Common myeloid progenitor, CD34-positive (primary cell): Measurements from ENCODE around the gene LGALSL.

Source experiments
- CTCF ChIA-PET: fragments of 350-600 bp; sonication (Branson Sonifier 250); formaldehyde crosslinking; loops from one replicate; lab custom pipeline; 2021; ENCODE audit warnings: antibody characterized with exemption; lab: Charles Lee
- POLR2A ChIA-PET: fragments of 350-600 bp; sonication (Branson Sonifier 250); formaldehyde crosslinking; loops from one replicate; lab custom pipeline; 2021; ENCODE audit warnings: antibody characterized with exemption; lab: Charles Lee
- DNase-seq, 3 donors: peaks; one replicate each; pipeline versions ENCODE4 v3.0.0 to v3.0.0-alpha.2; 2013
- H3K27ac ChIP-seq, 2 experiments: 1 replicate in 1 of 2; 2 replicates in 1 of 2; pipeline ENCODE4 v1.7.0; 2013; ENCODE audit warnings: inconsistent platforms in 2 of 2, low read length in 2 of 2, mild to moderate bottlenecking in 2 of 2, low read depth in 1 of 2, moderate library complexity in 1 of 2; ENCODE audit not compliant: severe bottlenecking in 2 of 2, insufficient read depth in 1 of 2, poor library complexity in 1 of 2
- H3K27me3 ChIP-seq, 5 experiments: replicated peaks in 2 of 5; 1 replicate in 3 of 5; 2 replicates in 2 of 5; pipeline versions ENCODE4 v1.6.1 to v1.7.0; 2013; ENCODE audit warnings: low read length in 4 of 5, mild to moderate bottlenecking in 2 of 5, moderate library complexity in 2 of 5, inconsistent platforms in 1 of 5; ENCODE audit not compliant: insufficient read depth in 5 of 5, control insufficient read depth in 4 of 5
- H3K36me3 ChIP-seq, 4 experiments: 1 replicate in 2 of 4; 2 replicates in 2 of 4; pipeline versions ENCODE4 v1.6.1 to v1.7.0; 2013; ENCODE audit warnings: low read length in 3 of 4, control low read depth in 1 of 4, mild to moderate bottlenecking in 1 of 4; ENCODE audit not compliant: control insufficient read depth in 4 of 4, insufficient read depth in 4 of 4
- H3K4me1 ChIP-seq, 4 experiments: 1 replicate in 3 of 4; 2 replicates in 1 of 4; pipeline versions ENCODE4 v1.6.1 to v1.7.1; 2013; ENCODE audit warnings: low read length in 3 of 4, mild to moderate bottlenecking in 3 of 4, control low read depth in 1 of 4, inconsistent platforms in 1 of 4, moderate library complexity in 1 of 4; ENCODE audit not compliant: control insufficient read depth in 4 of 4, insufficient read depth in 4 of 4; ENCODE audit errors: control extremely low read depth in 1 of 4
- H3K4me3 ChIP-seq, 7 experiments: 1 replicate in 4 of 7; 2 replicates in 3 of 7; pipeline versions ENCODE4 v1.5.1 to v1.7.0; 2013; ENCODE audit warnings: mild to moderate bottlenecking in 7 of 7, low read length in 6 of 7, moderate library complexity in 6 of 7, inconsistent platforms in 2 of 7, low read depth in 2 of 7, control low read depth in 1 of 7; ENCODE audit not compliant: insufficient read depth in 4 of 7, control insufficient read depth in 1 of 7; ENCODE audit errors: extremely low read depth in 1 of 7
- H3K9me3 ChIP-seq, 5 experiments: 1 replicate in 4 of 5; 2 replicates in 1 of 5; pipeline versions ENCODE4 v1.6.1 to v1.7.1; 2013; ENCODE audit warnings: low read length in 4 of 5, mild to moderate bottlenecking in 2 of 5, inconsistent platforms in 1 of 5, low read depth in 1 of 5, moderate library complexity in 1 of 5; ENCODE audit not compliant: control insufficient read depth in 4 of 5, insufficient read depth in 2 of 5; ENCODE audit errors: control extremely low read depth in 1 of 5
- WGBS: methylation state at CpG from one replicate; pipeline ENCODE4 v1.1.5; 2013; ENCODE audit not compliant: insufficient coverage; 5-methylcytosine and 5-hydroxymethylcytosine counted together

LGALSL gene

GRCh38 chr2:64492272-64492671 is 38.3 kb downstream of the LGALSL start:
- CTCF ChIA-PET = interaction anchor here (1.2 kb wide), 1 partner anchor 161 kb away, joined by 8 read pairs; no protein-coding TSS in a partner anchor
- H3K27ac ChIP-seq = no peak overlapping the region
- no CpG with 5 or more reads among the region's 3 CpGs for WGBS

DNA sequence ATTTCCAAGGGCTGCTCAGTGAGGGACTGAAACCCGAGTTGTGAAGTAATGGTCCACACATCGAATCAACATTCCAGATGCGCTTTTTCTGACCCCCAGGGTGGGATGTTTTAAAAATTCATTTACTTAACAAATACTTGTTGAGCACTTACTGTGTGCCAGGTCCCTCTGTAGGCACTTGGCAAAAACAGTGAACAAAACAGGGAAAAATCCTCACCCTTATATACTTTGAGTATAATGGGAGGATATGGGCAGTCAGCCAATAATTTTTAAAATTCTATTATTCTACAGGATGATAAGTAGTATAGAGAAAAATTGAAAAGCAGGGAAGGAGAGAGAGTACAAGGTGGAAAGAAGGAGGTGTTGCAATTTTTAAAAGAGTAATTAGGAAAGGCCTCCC is 38.9 kb downstream of the LGALSL start:
- Histone ChIP-seq H3K4me1 (peaks cover 3 to 8% (median 5%) of the 10 kb centered on the region in 4 experiments), H3K36me3 (no peaks in the 10 kb centered on the region), H3K9me3 (no peaks in the 10 kb centered on the region), H3K27me3 (peaks cover 0 to 21% (median 9%) of the 10 kb centered on the region in 5 experiments), H3K4me3 (no peak overlapping the region), H3K27ac (no peak overlapping the region)
- CTCF ChIA-PET = interaction anchor here (1.3 to 1.4 kb wide), 2 partner anchors 12 to 162 kb away, joined by 6 to 7 read pairs; no protein-coding TSS in a partner anchor
- WGBS = 83% methylated on average over 1 of the region's 3 CpGs
- DNase-seq = no peak
- POLR2A ChIA-PET = no interaction called here

More at GRCh38 chr2:64492272-64492671, 38.3 kb downstream of the LGALSL start:
- H3K4me1 ChIP-seq = peaks cover 3 to 8% (median 5%) of the 10 kb centered on the region in 4 experiments
- POLR2A ChIA-PET = no interaction called here
- peaks cover 0 to 21% (median 9%) of the 10 kb centered on the region in 5 experiments for H3K27me3 ChIP-seq
- H3K9me3 ChIP-seq = no peaks in the 10 kb centered on the region
- DNase-seq = no peak
- H3K36me3 ChIP-seq = no peaks in the 10 kb centered on the region
- no peak overlapping the region for H3K4me3 ChIP-seq

- Histone ChIP-seq H3K4me1 (peaks cover 3 to 8% (median 5%) of the 10 kb centered on the region in 4 experiments), H3K4me3 (no peak overlapping the region), H3K36me3 (no peaks in the 10 kb centered on the region), H3K27ac (no peak overlapping the region), H3K9me3 (no peaks in the 10 kb centered on the region), H3K27me3 (peaks cover 0 to 25% (median 9%) of the 10 kb centered on the region in 5 experiments)
- DNase-seq = no peak
- ChIA-PET CTCF (interaction anchor here (0.8 to 1.9 kb wide), 4 partner anchors 11 to 165 kb away, joined by 5 to 7 read pairs (median 6); no protein-coding TSS in a partner anchor), POLR2A (no interaction called here)
- 100% methylated on average over 2 of the region's 4 CpGs for WGBS
Observed at GRCh38 chr2:64493788-64494187, 39.8 kb downstream of the LGALSL start.

DNA sequence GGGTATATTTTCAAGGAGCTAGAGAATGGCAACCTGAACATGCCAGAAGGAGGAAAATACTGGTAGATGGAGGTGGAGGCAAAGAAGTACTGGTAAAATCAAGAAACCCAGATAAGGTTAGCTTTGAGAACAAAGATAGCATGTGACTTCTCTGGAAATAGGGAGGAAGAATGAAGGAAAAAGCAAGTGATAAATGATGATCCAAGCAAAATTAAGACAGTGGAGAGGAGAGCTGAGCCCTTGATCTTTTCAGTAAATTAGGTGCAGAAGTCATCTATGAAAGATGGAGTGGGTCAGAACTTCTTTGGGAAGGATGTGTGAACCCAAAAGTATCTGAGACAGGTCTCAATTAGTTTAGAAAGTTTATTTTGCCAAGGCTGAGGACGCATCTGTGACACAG is 44.5 kb downstream of the LGALSL start:
- POLR2A ChIA-PET = no interaction called here
- 100% methylated on average over 1 of the region's 1 CpG for WGBS

DNA sequence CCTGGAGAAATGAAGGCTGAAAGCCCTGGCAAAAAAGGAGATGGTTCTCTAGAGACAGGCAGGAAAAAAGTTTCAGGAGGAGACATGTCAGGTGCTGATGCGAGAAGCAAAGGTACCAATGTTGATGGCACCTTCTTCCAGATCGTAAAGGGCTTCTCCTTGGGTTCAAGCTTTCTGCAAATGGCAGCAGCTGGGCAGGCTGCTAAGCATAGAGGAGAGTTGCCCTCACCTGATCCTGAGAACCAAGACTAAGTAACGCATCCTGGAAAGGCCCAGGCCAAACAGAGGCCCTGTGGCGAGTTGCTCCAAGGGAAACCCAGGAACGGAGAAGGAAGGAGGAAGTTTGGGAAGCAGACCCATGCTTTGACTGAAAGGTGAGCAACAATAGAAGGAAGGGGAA is 46.6 kb downstream of the LGALSL start:
- no peaks in the 10 kb centered on the region for H3K9me3 ChIP-seq
- H3K4me3 ChIP-seq = no peak overlapping the region
- CTCF ChIA-PET = interaction anchor here (4.8 kb wide), 1 partner anchor 12 kb away, joined by 23 read pairs; no protein-coding TSS in a partner anchor
- H3K27ac ChIP-seq = no peak overlapping the region
- DNase-seq = no peak
- POLR2A ChIA-PET = no interaction called here
- peaks cover 0 to 19% (median 1%) of the 10 kb centered on the region in 5 experiments for H3K27me3 ChIP-seq
- WGBS = 98% methylated on average over 5 of the region's 5 CpGs
- no peaks in the 10 kb centered on the region for H3K36me3 ChIP-seq
- H3K4me1 ChIP-seq = no peaks in the 10 kb centered on the region

More for the DNA sequence above, 44.5 kb downstream of the LGALSL start:
- no peak for DNase-seq
- Histone ChIP-seq H3K27ac (no peak overlapping the region), H3K4me3 (no peak overlapping the region), H3K9me3 (no peaks in the 10 kb centered on the region), H3K4me1 (no peaks in the 10 kb centered on the region), H3K36me3 (no peaks in the 10 kb centered on the region), H3K27me3 (peaks cover 0 to 21% (median 1%) of the 10 kb centered on the region in 5 experiments)
- CTCF ChIA-PET = interaction anchor here (0.7 to 4.8 kb wide), 3 partner anchors 9 to 168 kb away, joined by 3 to 23 read pairs (median 3); no protein-coding TSS in a partner anchor

DNA sequence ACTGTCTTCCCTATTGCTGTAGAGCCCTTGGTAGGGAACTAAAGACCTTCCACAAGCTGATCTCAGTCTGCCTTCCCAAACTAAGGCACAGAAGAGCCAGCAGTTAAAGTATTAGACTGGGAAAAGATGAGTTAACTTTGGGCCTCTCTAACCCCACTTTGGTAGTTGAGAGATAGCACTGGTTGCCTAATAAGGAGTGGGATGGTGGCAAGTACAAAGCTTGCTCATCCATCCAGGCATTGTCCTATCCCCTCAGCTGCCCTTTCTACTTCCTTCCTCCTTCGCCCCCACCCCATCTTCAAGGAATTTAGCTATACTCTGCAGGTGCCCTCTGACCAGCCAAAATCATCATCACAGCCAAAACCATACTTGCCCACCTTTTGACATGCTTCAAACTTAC is 48.0 kb downstream of the LGALSL start:
- ChIA-PET POLR2A (no interaction called here), CTCF (interaction anchor here (0.8 to 2.0 kb wide), 4 partner anchors 21 to 171 kb away, joined by 3 to 6 read pairs (median 4); no protein-coding TSS in a partner anchor)
- no CpG with 5 or more reads among the region's 1 CpG for WGBS
- DNase-seq = no peak
- no peak overlapping the region for H3K27ac ChIP-seq
- H3K4me1 ChIP-seq = no peaks in the 10 kb centered on the region
- H3K27me3 ChIP-seq = peaks cover 0 to 14% (median 0%) of the 10 kb centered on the region in 5 experiments
- H3K9me3 ChIP-seq = no peaks in the 10 kb centered on the region
- no peak overlapping the region for H3K4me3 ChIP-seq
- H3K36me3 ChIP-seq = no peaks in the 10 kb centered on the region

- 96% methylated on average over 4 of the region's 4 CpGs for WGBS
- Histone ChIP-seq H3K4me1 (no peaks in the 10 kb centered on the region), H3K27ac (no peak overlapping the region), H3K9me3 (no peaks in the 10 kb centered on the region), H3K27me3 (peaks cover 0 to 12% (median 0%) of the 10 kb centered on the region in 5 experiments), H3K4me3 (no peak overlapping the region), H3K36me3 (no peaks in the 10 kb centered on the region)
- ChIA-PET POLR2A (no interaction called here), CTCF (interaction anchor here (1.5 to 2.9 kb wide), 5 partner anchors 15 to 172 kb away, joined by 3 to 14 read pairs (median 5); no protein-coding TSS in a partner anchor)
- DNase-seq = no peak
Observed at GRCh38 chr2:64502860-64503259, 48.9 kb downstream of the LGALSL start.
